ENCODE results near the gene NRP2. TPM values are rescaled to one million over a fixed set of nuclear protein-coding genes. Genes with fewer than 3 reads are reported as not detected.

The NRP2 gene
- total RNA-seq, 6 donors from 2014 or later = 61.4 to 99.4 (median 71.8) TPM

DNA sequence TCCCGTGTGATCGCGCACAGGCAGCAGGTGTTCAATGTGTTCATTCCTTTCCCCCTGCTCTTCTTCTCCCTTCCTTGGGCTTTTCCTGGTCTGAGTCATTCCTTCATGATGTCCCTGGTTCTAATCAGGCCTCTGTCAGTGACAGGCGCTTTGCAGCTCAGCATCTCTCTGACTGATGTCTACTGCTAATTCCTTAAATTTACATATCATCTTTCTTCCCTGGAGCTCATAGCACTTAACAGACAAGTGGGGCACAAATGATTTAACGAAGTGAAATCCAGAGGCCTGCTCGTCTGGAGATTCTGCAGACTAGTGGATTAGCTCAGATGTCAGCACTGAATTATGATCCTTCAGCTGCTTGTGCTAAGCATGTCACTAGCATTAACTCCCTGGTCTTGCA is 77.9 kb downstream of the NRP2 start:
- no peak for ATAC-seq (ENCODE audit: low FRiP score in 2 of 2)
- no peak overlapping the region for H3K4me3 ChIP-seq
- H3K36me3 ChIP-seq = peaks cover 0 to 11% (median 0%) of the 10 kb centered on the region in 4 donors
- TF ChIP-seq POLR2A (IDR thresholded peaks at IDR 0.05) (no peak), POLR2AphosphoS5 (IDR thresholded peaks at IDR 0.05) (no peak), EP300 (IDR thresholded peaks at IDR 0.05) (no peak)
- TF ChIP-seq, protein P1, sequence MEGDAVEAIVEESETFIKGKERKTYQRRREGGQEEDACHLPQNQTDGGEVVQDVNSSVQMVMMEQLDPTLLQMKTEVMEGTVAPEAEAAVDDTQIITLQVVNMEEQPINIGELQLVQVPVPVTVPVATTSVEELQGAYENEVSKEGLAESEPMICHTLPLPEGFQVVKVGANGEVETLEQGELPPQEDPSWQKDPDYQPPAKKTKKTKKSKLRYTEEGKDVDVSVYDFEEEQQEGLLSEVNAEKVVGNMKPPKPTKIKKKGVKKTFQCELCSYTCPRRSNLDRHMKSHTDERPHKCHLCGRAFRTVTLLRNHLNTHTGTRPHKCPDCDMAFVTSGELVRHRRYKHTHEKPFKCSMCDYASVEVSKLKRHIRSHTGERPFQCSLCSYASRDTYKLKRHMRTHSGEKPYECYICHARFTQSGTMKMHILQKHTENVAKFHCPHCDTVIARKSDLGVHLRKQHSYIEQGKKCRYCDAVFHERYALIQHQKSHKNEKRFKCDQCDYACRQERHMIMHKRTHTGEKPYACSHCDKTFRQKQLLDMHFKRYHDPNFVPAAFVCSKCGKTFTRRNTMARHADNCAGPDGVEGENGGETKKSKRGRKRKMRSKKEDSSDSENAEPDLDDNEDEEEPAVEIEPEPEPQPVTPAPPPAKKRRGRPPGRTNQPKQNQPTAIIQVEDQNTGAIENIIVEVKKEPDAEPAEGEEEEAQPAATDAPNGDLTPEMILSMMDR (IDR thresholded peaks at IDR 0.05) = no peak
- H3K27ac ChIP-seq = no peak overlapping the region
- peaks cover 16 to 27% (median 18%) of the 10 kb centered on the region in 4 donors for H3K4me1 ChIP-seq
- H3K9me3 ChIP-seq = no peaks in the 10 kb centered on the region
- 93 to 97% methylated on average over 6 of the region's 6 CpGs for WGBS, 2 donors
- no peaks in the 10 kb centered on the region for H3K27me3 ChIP-seq
- DNase-seq = no peak

DNA sequence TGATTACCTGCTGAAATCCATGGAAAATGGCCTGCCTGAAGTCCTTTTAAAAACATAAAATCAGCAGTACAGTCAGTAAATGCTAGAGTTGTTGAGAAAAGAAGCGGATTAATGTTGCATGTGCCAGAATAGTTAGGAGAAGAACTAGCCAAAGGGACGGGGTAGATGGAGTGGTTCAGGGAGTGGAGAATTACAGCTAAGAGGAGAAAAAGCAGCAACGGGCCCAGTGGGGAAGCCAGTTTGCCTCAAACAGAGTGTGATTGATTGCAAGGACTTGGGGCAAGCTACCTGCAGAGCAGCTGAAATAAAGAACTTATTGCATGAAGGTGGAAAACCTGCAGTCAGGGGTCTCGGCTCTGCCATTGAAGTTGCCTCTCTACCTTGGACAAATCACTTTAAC is 79.1 kb downstream of the NRP2 start:
- Histone ChIP-seq H3K27me3 (no peaks in the 10 kb centered on the region), H3K4me1 (peaks cover 12 to 19% (median 18%) of the 10 kb centered on the region in 4 donors), H3K27ac (no peak overlapping the region), H3K9me3 (no peaks in the 10 kb centered on the region), H3K36me3 (peaks cover 0 to 21% (median 3%) of the 10 kb centered on the region in 4 donors), H3K4me3 (no peak overlapping the region)
- DNase-seq (no peak), ATAC-seq (ENCODE audit: low FRiP score in 2 of 2) (no peak)
- TF ChIP-seq POLR2A (IDR thresholded peaks at IDR 0.05) (no peak), EP300 (IDR thresholded peaks at IDR 0.05) (no peak), POLR2AphosphoS5 (IDR thresholded peaks at IDR 0.05) (no peak)
- TF ChIP-seq, protein P1 (IDR thresholded peaks at IDR 0.05) = no peak
- WGBS, 2 donors = 91 to 94% methylated on average over 4 of the region's 4 CpGs

DNA sequence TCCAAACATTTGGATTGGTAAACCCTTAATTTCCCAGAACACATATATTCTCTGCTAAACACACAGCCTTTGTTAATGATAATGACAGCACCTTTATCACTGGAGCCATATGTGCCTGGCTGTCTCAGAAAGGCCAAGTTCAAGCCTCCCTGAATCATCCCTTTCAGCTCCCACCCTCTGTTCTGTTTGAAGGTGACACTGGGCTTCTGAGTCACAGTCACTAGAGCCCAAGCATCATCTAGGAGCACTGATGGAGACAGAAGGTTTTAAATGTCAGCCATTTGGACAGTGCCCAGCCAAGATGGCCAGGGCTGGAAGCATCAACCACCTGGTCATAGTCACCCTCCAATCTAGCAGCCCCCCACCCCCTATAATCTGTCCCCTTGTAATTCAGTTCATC is 80.6 kb downstream of the NRP2 start:
- H3K27me3 ChIP-seq = no peaks in the 10 kb centered on the region
- H3K27ac ChIP-seq = no peak overlapping the region
- H3K4me1 ChIP-seq = peaks cover 24 to 29% (median 25%) of the 10 kb centered on the region in 4 donors
- H3K36me3 ChIP-seq = peaks cover 0 to 21% (median 3%) of the 10 kb centered on the region in 4 donors
- H3K4me3 ChIP-seq = no peak overlapping the region
- TF ChIP-seq POLR2AphosphoS5 (IDR thresholded peaks at IDR 0.05) = no peak
- TF ChIP-seq POLR2A (IDR thresholded peaks at IDR 0.05) = no peak
- TF ChIP-seq, protein P1 (IDR thresholded peaks at IDR 0.05) = no peak
- no peak for TF ChIP-seq EP300 (IDR thresholded peaks at IDR 0.05)
- H3K9me3 ChIP-seq = no peaks in the 10 kb centered on the region
- DNase-seq = no peak
- ATAC-seq (ENCODE audit: low FRiP score in 2 of 2) = no peak

DNA sequence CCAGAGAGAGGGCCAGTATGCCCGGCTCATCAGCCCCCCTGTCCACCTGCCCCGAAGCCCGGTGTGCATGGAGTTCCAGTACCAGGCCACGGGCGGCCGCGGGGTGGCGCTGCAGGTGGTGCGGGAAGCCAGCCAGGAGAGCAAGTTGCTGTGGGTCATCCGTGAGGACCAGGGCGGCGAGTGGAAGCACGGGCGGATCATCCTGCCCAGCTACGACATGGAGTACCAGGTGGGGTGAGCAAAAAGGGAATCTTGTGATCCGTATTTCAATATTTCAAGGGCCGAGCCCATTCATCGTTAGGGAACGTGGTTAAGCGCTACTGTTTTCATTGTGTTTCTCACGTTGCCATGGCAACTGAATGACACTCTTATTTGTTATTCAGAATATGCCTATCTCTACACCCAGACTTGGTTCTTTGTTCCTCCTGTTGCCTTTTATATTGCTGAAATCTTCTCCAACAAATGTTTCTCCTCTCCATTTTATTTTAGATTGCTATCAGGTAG is 81.5 kb downstream of the NRP2 start:
- no peak overlapping the region for H3K4me3 ChIP-seq
- H3K4me1 ChIP-seq = peaks cover 19 to 26% (median 24%) of the 10 kb centered on the region in 4 donors
- H3K36me3 ChIP-seq = peaks cover 0 to 19% (median 3%) of the 10 kb centered on the region in 4 donors
- no peaks in the 10 kb centered on the region for H3K9me3 ChIP-seq
- peak in 1 of 4 donors; percentile 52 for TF ChIP-seq EP300 (IDR thresholded peaks at IDR 0.05)
- TF ChIP-seq, protein P1 (IDR thresholded peaks at IDR 0.05) = peak in 5 of 6 experiments; percentile 25 to 69 (median 46)
- TF ChIP-seq POLR2A (IDR thresholded peaks at IDR 0.05) = no peak
- TF ChIP-seq POLR2AphosphoS5 (IDR thresholded peaks at IDR 0.05) = peak in 1 of 2 donors; percentile 30
- peak overlapping the region in 3 of 4 donors; percentile 30 to 57 (median 52) for H3K27ac ChIP-seq
- DNase-seq (peak in 1 of 2 donors; percentile 94), ATAC-seq (ENCODE audit: low FRiP score in 2 of 2) (peak; percentile 66 to 70)
- 34 to 57% methylated on average over 21 of the region's 21 CpGs for WGBS, 2 donors
- no peaks in the 10 kb centered on the region for H3K27me3 ChIP-seq

DNA sequence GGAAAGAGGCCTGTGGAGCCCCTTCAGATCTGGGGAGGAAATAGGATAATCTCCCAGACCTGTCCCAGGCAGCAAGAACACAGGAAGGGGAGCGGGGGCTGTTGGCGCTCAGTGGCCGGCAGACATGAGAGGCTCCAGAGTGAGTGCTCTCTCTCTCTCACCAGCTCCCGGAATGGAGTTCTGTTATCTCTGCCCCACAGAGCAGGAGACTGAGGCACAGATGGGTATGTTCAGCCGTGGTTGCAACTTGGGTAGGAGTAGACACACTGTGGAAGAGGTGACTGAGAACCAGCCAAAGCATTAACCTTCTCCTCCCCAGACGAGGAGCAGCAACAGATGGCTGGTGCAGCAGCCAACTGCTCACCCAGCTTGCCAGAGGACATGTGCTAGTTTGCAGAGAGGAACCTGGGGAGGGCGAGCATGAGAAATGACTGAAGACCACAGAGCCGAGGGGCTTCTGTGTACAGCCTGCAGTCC is 82.0 kb downstream of the NRP2 start:
- ATAC-seq (ENCODE audit: low FRiP score in 2 of 2) (no peak), DNase-seq (no peak)
- no peaks in the 10 kb centered on the region for H3K9me3 ChIP-seq
- WGBS, 2 donors = 65 to 72% methylated on average over 8 of the region's 8 CpGs
- H3K27ac ChIP-seq = peak overlapping the region in 3 of 4 donors; percentile 30 to 57 (median 52)
- H3K4me3 ChIP-seq = no peak overlapping the region
- H3K36me3 ChIP-seq = peaks cover 0 to 19% (median 3%) of the 10 kb centered on the region in 4 donors
- H3K4me1 ChIP-seq = peaks cover 19 to 27% (median 23%) of the 10 kb centered on the region in 4 donors
- TF ChIP-seq POLR2AphosphoS5 (IDR thresholded peaks at IDR 0.05) (no peak), POLR2A (IDR thresholded peaks at IDR 0.05) (no peak), EP300 (IDR thresholded peaks at IDR 0.05) (no peak)
- TF ChIP-seq, protein P1 (IDR thresholded peaks at IDR 0.05) = no peak
- no peaks in the 10 kb centered on the region for H3K27me3 ChIP-seq

All from upper lobe of left lung (tissue), 6 donors.